ENCODE data around the gene GINS1. TPM values are rescaled to one million over a fixed set of nuclear protein-coding genes. Genes with fewer than 3 reads are reported as not detected.

The GINS1 gene
- total RNA-seq = 10 to 100 TPM; 20.9 to 31.1 TPM

- peaks cover 16% of the 10 kb centered on the region for H3K36me3 Mint-ChIP-seq (ENCODE audit: low read depth)
- H3K27ac Mint-ChIP-seq = peak within 1 kb of the TSS; percentile 96
- H3K9me3 Mint-ChIP-seq = peaks cover 7% of the 10 kb centered on the region
- ATAC-seq (replicated peaks) = peak; percentile 94
- no peaks in the 10 kb centered on the region for H3K27me3 Mint-ChIP-seq
- peak within 1 kb of the TSS; percentile 95 for H3K4me3 Mint-ChIP-seq
- peaks cover 12% of the 10 kb centered on the region for H3K4me1 Mint-ChIP-seq
These were observed at the start of gene GINS1 for GRCh38 chr20:25407311-25408169. GINS1 (plus strand) TSS chr20:25407673; CDS start chr20:25407821, 148 bp downstream.

GRCh38 chr20:25360631-25361286 lies 46.7 kb upstream of the GINS1 start:
- peaks cover 5% of the 10 kb centered on the region for H3K4me1 Mint-ChIP-seq

GRCh38 chr20:25361287-25361683 lies 46.2 kb upstream of the GINS1 start:
- H3K36me3 Mint-ChIP-seq (ENCODE audit: low read depth) = no peaks in the 10 kb centered on the region
- peaks cover 5% of the 10 kb centered on the region for H3K4me1 Mint-ChIP-seq
- H3K9me3 Mint-ChIP-seq = no peaks in the 10 kb centered on the region
- H3K4me3 Mint-ChIP-seq = no peak overlapping the region
- no peaks in the 10 kb centered on the region for H3K27me3 Mint-ChIP-seq
- no peak overlapping the region for H3K27ac Mint-ChIP-seq
- no peak for ATAC-seq (replicated peaks)

More at GRCh38 chr20:25360631-25361286, 46.7 kb upstream of the GINS1 start:
- H3K36me3 Mint-ChIP-seq (ENCODE audit: low read depth) = no peaks in the 10 kb centered on the region
- no peak overlapping the region for H3K4me3 Mint-ChIP-seq
- H3K9me3 Mint-ChIP-seq = no peaks in the 10 kb centered on the region
- H3K27me3 Mint-ChIP-seq = no peaks in the 10 kb centered on the region
- no peak for ATAC-seq (replicated peaks)
- H3K27ac Mint-ChIP-seq = no peak overlapping the region

- Mint-ChIP-seq H3K36me3 (ENCODE audit: low read depth) (no peaks in the 10 kb centered on the region), H3K4me3 (no peak overlapping the region), H3K4me1 (no peaks in the 10 kb centered on the region), H3K27me3 (no peaks in the 10 kb centered on the region), H3K9me3 (no peaks in the 10 kb centered on the region), H3K27ac (no peak overlapping the region)
- no peak for ATAC-seq (replicated peaks)
These were observed 43.2 kb upstream of the GINS1 start for GRCh38 chr20:25364180-25364788.

- no peak for ATAC-seq (replicated peaks)
- Mint-ChIP-seq H3K4me3 (no peak overlapping the region), H3K9me3 (no peaks in the 10 kb centered on the region), H3K4me1 (no peaks in the 10 kb centered on the region), H3K27ac (no peak overlapping the region), H3K27me3 (no peaks in the 10 kb centered on the region), H3K36me3 (ENCODE audit: low read depth) (no peaks in the 10 kb centered on the region)
These were observed 42.4 kb upstream of the GINS1 start for GRCh38 chr20:25364879-25365699.

- no peak for ATAC-seq (replicated peaks)
- H3K4me1 Mint-ChIP-seq = peaks cover 10% of the 10 kb centered on the region
- no peak overlapping the region for H3K27ac Mint-ChIP-seq
- H3K36me3 Mint-ChIP-seq (ENCODE audit: low read depth) = no peaks in the 10 kb centered on the region
- H3K27me3 Mint-ChIP-seq = no peaks in the 10 kb centered on the region
- no peak overlapping the region for H3K4me3 Mint-ChIP-seq
- no peaks in the 10 kb centered on the region for H3K9me3 Mint-ChIP-seq
These were observed 38.9 kb upstream of the GINS1 start for GRCh38 chr20:25368526-25368925.

- no peak overlapping the region for H3K27ac Mint-ChIP-seq
- peaks cover 10% of the 10 kb centered on the region for H3K4me1 Mint-ChIP-seq
- no peaks in the 10 kb centered on the region for H3K36me3 Mint-ChIP-seq (ENCODE audit: low read depth)
- H3K27me3 Mint-ChIP-seq = no peaks in the 10 kb centered on the region
- no peaks in the 10 kb centered on the region for H3K9me3 Mint-ChIP-seq
- H3K4me3 Mint-ChIP-seq = no peak overlapping the region
- no peak for ATAC-seq (replicated peaks)
These were observed 38.5 kb upstream of the GINS1 start for GRCh38 chr20:25368976-25369375.

- H3K4me1 Mint-ChIP-seq = peaks cover 10% of the 10 kb centered on the region
- no peak overlapping the region for H3K27ac Mint-ChIP-seq
- H3K4me3 Mint-ChIP-seq = no peak overlapping the region
- H3K9me3 Mint-ChIP-seq = no peaks in the 10 kb centered on the region
- no peak for ATAC-seq (replicated peaks)
- H3K36me3 Mint-ChIP-seq (ENCODE audit: low read depth) = no peaks in the 10 kb centered on the region
- H3K27me3 Mint-ChIP-seq = no peaks in the 10 kb centered on the region
These were observed 37.9 kb upstream of the GINS1 start for GRCh38 chr20:25369529-25369928.

GRCh38 chr20:25369971-25370370 lies 37.5 kb upstream of the GINS1 start:
- no peak overlapping the region for H3K27ac Mint-ChIP-seq
- H3K4me1 Mint-ChIP-seq = peaks cover 10% of the 10 kb centered on the region
- ATAC-seq (replicated peaks) = no peak
- no peaks in the 10 kb centered on the region for H3K27me3 Mint-ChIP-seq
- H3K9me3 Mint-ChIP-seq = no peaks in the 10 kb centered on the region
- H3K4me3 Mint-ChIP-seq = no peak overlapping the region
- H3K36me3 Mint-ChIP-seq (ENCODE audit: low read depth) = no peaks in the 10 kb centered on the region

- no peaks in the 10 kb centered on the region for H3K36me3 Mint-ChIP-seq (ENCODE audit: low read depth)
- peaks cover 14% of the 10 kb centered on the region for H3K4me1 Mint-ChIP-seq
- H3K27me3 Mint-ChIP-seq = no peaks in the 10 kb centered on the region
- no peaks in the 10 kb centered on the region for H3K9me3 Mint-ChIP-seq
- no peak overlapping the region for H3K27ac Mint-ChIP-seq
- H3K4me3 Mint-ChIP-seq = no peak overlapping the region
- ATAC-seq (replicated peaks) = peak; percentile 97
These were observed 34.7 kb upstream of the GINS1 start for GRCh38 chr20:25372584-25373336.

- no peaks in the 10 kb centered on the region for H3K27me3 Mint-ChIP-seq
- H3K36me3 Mint-ChIP-seq (ENCODE audit: low read depth) = no peaks in the 10 kb centered on the region
- no peak for ATAC-seq (replicated peaks)
- no peak overlapping the region for H3K27ac Mint-ChIP-seq
- peaks cover 14% of the 10 kb centered on the region for H3K4me1 Mint-ChIP-seq
- H3K4me3 Mint-ChIP-seq = no peak overlapping the region
- no peaks in the 10 kb centered on the region for H3K9me3 Mint-ChIP-seq
These were observed 32.6 kb upstream of the GINS1 start for GRCh38 chr20:25374842-25375241.

GRCh38 chr20:25376236-25376635 lies 31.2 kb upstream of the GINS1 start:
- no peaks in the 10 kb centered on the region for H3K36me3 Mint-ChIP-seq (ENCODE audit: low read depth)
- no peak for ATAC-seq (replicated peaks)
- peaks cover 21% of the 10 kb centered on the region for H3K4me1 Mint-ChIP-seq
- H3K4me3 Mint-ChIP-seq = no peak overlapping the region
- no peak overlapping the region for H3K27ac Mint-ChIP-seq
- no peaks in the 10 kb centered on the region for H3K27me3 Mint-ChIP-seq
- H3K9me3 Mint-ChIP-seq = no peaks in the 10 kb centered on the region

- H3K36me3 Mint-ChIP-seq (ENCODE audit: low read depth) = peaks cover 3% of the 10 kb centered on the region
- H3K4me1 Mint-ChIP-seq = peaks cover 21% of the 10 kb centered on the region
- ATAC-seq (replicated peaks) = no peak
- H3K9me3 Mint-ChIP-seq = no peaks in the 10 kb centered on the region
- no peaks in the 10 kb centered on the region for H3K27me3 Mint-ChIP-seq
- H3K27ac Mint-ChIP-seq = no peak overlapping the region
- H3K4me3 Mint-ChIP-seq = no peak overlapping the region
These were observed 30.6 kb upstream of the GINS1 start for GRCh38 chr20:25376886-25377285.

Data from activated T-helper 17 cell treated with anti-CD3 and anti-CD28 coated beads, Interleukin-2, amount 50 U/mL, for 72 hours (primary cell).